ENCODE measurements around the gene PTPRG.

The PTPRG gene

DNA sequence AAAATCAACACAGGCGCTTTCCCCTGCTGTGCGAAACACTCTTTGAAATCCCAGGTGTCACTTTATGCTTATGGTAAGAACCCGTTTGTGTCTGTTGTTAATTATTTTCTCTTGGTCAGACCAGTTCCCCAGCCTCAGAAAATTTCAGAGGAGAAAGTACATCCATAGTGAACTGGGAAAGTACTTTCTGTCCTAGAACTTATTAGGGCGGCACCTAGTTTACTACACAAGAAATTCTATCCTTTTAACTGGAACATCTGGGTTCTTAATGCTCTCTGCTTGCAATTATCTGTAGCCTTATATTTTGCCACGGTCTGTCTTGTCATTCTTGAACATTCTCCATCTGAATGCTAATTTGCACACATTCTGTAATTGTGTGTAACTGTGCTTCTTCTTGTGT lies 215.0 kb downstream of the PTPRG start:
- no peak for DNase-seq

DNA sequence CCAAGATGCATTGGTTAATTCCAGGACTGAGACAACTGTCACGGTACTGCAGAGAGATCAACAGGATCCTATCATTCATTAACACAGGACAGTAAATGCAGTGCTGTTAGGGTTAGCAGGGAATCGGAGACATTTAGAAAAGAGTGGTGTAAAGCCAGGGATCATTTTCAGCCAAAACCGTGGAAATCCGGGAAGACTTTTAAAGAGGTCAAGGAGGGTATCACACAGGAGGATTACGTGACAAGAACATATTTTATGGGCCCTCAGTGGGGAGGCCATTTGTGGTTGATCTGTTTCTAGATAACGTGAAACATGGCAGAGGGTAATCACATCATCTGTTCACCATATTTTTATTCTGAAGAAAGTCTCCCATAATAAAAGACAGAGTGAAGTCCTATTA lies 216.1 kb downstream of the PTPRG start:
- no peak for DNase-seq

DNA sequence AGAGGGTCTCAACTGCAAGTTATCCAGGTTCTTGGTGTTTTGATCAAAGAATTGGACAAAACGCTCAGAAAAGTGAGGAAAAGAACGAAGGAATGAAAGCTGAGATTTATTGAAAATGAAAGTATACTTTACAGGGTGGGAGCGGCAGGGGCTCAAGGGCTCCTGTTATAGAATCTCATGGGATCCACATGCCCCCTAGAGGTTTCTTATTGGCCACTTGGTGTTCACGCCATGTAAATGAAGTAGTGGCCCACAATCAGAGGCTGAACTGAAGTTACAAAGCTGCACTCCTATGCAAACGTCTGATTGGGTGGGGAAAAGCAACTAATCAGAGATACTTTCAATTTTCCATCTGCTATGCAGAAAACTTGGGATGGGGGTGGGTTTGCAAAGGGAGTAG lies 216.7 kb downstream of the PTPRG start:
- no peak for DNase-seq

DNA sequence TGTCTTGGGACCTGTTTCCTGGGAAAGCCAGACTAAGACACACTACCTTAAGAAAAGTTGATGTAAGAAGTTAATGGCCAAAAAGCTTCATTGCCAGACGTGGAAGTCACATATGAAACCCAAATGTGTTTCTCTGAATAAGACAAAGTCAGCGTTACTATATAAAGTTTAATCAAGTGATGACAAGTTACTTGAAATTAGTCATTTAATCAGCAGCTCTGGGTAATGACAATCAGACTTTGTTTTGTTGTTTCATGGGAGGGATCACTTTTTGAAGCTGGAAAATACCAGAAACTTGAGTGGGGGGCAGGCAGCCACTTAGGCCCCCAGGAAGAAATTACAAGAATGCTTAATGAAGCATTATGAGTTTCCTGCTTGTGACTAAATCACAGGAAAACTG lies 218.6 kb downstream of the PTPRG start:
- DNase-seq = no peak

DNA sequence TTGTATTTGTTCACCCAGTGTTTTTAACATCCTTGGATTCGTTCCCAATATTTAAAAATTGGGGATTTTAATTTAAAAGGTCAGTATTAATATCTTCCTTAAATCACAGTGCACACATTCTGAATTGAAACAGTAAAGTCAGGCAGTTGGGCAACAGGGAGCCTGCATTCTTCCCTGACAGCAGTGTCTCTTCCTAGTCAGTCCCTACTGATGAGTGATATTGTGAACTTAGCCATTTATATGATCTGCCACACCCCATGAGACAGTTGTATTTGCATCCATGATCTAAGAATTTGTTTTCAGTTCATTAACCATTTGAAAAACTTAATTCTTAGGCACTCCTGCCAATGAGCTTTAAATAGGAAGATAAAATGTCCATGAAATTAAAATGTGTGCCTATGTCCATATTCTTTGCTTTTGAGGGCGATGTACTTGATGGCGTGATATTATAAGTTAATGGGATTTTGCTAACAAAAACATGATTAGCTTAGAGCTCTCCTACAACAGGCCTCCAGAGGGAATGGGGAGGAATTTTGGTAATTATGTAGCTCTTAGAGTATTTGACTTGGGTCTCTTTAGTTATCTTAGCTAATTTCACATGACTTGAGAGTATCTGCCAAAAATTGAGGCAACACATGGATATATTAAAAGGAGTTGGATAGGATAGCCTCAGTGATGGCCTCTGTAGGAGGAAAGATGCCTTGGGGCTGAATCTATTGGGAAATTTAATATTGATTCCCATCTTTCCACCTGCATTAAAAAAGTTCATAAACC lies 219.3 kb downstream of the PTPRG start:
- no peak for DNase-seq

DNA sequence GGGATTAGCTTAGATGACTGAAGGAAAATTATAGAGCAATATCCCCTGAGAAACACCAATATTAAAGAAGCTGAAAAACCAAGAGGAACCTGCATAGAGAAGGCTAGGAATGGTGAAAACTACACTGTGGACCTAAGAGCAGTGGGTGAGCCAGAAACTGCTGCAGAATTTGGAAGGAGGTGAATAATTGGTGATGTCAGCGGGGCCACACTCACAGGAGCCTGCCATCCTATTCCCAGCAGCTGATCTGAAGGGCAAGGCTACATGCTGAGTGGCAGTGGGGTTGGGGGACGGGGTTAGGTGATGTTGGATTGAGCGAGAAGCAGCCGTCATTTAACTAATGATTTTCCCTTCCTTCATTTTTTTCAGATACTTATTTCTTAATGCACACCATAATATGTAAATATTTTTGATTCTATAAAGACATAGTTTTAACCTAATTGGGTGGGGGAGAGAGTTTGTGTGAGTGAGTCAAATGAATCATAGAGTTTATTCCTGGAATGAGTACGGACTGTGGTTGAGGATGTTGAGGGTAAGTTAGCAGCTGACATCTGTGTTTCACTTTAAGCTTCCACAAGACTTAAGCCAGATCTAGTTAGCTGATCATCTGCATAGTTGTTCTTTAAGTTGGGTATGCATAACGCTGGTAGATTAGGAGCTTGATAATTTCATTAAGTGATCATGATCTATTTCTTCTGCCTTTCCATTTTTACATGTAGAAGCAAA lies 222.8 kb downstream of the PTPRG start:
- DNase-seq = no peak

DNA sequence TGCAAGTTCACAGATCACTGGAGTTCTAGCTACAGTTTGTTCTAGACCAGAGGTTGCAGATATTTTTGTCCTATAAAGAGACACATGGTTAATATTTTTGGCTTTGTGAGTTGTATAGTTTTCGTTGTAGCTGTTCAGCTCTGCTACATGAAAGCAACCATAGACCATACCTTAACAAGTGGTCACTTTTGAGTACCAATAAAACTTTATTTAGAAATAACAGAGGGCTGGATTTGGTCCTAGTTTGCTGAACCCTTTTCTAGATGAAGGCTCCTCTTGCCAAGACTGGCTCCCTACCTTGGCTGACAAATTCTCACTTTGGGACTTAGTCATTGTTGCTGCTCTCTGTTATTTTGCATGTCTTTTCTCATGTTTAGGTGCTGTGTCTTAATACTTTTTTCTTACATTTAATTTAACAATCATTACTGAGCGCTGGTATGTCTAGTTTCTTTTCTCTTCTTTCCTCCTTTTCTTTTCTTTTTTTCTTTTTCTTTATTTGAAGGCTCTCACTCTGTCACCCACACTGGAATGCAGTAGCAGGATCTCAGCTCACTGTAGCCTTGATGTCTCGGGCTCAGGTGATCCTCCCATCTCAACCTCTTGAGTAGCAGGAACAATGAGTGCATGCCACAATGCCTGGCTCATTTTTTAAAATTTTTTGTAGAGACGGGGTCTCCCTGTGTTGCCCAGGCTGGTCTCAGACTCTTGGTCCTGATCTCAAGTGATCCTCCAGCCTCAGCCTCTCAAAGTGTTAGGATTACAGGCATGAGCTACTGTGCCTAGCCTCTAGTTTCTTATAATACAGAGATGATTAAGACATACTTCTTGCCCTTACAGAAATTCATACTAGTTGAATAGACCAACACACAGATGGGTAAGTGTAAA lies 227.5 kb downstream of the PTPRG start:
- no peak for DNase-seq

DNA sequence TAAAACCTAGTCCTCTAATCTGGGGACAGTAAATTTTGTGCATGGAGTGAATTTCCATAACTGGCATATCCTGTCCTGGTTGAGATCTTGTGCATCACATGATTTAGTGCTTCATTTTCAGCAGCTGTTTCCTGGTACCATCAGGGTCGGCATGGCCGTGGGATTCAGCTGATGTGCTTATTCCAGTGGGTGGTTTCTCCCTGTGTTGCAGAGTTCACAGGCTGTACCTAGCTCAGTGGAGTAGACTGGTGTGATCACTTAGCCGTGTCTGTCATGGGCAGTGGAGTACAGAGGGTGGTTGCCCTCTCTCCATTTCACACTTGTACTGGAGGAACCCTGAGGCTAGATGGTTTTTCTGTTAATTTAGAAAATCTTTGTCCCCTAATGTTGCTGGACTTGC lies 228.5 kb downstream of the PTPRG start:
- no peak for DNase-seq

DNA sequence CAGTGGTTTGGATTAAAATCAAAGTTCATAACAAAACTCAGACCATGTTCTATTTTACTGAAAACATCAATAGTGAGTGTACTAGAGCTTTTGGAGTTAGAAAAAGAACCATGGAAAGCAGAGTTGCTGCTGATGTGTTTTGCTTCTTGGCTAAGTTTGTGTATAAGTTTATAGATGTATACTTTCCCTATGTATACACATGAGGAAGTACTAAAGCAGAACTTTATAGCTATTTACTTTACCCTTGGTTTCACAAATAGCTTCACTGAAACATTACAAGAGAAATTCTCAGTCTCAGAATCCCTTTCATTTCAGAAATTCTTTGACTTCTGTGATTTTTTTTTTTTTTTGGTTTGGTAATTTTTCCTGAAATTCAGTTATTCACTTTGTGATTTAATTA lies 229.0 kb downstream of the PTPRG start:
- no peak for DNase-seq

DNA sequence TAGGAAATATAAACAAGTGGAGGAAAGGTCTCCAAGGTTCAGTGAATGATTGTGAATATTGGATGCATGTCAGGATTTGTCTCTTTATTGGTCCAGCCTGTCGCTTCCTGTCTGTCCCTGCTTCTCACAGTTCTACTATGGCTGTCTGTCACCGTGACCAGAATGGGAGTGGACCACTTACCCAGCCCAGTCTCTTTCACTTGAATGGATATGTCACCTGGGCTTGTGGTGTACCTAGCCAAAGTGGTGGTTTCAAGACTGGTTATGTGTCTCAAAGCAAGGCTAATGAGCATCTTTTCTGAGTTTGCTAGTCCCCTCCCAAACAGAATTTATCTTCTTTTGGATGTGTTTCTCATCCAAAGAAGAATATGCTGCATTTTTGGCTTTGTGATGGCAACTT lies 231.7 kb downstream of the PTPRG start:
- no peak for DNase-seq

DNA sequence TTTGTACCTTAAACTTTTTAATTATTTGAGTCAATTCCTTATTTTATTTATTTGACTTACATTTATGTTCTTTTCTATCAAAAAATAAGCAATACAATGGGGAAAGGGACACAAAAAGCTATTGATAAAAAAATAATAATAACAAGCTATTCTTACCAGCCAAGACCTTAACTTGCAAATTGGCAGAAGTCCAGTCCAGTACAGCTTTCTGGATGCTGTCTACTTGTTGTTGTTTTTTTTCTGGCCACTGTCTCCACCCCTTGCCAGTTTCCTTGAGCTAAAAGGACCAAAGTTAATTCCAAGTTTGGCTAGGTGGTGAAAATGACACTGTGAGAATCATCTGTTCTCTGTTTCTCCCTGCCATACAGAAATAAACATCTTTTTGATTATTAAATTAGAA lies 232.2 kb downstream of the PTPRG start:
- DNase-seq = no peak

DNA sequence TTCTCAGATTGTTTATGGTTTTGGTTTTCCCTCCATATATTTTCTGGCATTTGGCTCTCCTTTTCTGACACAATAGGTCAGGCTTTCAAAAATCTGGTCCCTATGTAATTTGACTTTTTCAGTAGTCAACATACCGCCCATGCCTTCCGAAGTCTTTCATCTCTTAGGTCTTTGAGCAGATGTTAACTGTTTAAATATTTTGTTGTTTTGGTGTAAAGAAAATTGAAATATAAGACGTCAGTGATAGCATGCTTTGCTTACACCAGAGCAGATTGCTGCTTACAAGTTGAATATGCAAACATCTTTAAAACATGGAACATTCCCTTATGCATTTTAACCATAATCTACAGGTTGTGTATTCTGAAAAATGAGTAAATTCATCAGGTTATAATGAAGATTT lies 233.0 kb downstream of the PTPRG start:
- no peak for DNase-seq

DNA sequence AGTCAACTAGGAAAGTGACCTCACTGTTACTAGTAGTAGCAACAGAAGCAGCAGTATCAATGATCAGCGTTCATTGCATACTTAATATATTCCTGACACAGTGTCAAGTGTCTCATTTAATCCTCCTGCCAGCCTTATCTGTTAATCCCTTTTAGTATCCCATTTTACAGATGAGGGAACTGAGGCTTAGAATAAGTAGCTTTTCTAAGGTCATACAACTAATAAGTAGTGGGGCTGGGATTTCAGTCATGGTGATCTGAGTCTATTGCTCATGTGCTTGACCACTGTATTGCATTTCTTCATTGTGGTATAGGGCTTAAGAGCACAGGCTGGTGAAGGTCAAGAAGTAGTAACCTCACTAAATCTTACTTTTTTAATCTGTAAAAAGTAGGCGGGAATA lies 233.6 kb downstream of the PTPRG start:
- DNase-seq = no peak

DNA sequence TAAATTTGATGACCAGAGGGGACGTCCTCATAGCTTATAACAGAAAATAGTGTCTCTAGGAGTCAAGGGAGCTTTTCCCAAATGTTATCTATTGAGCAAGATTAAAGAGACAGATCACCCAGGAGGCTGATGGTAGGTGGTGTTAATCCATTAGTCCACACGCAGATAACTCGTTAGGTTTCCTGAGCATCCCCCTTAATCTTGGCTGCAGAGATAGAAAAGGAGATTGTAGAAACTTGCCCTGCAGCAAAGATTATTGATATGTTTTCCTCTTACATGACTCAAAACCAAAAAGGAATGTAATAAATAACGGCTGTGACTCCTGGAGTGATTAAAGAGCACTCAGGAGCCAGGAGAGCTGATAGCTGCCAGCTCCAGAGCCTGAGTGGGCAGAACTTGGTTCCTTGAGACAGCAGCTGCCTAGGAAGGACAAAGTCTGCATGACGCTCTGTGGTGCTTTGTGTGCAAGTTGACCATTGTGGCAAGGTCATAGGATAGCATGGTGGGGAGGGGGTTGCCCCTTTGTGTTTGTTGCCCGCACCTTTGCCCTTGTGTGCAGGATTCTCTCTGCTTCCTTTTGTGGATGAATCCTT lies 234.8 kb downstream of the PTPRG start:
- no peak for DNase-seq

DNA sequence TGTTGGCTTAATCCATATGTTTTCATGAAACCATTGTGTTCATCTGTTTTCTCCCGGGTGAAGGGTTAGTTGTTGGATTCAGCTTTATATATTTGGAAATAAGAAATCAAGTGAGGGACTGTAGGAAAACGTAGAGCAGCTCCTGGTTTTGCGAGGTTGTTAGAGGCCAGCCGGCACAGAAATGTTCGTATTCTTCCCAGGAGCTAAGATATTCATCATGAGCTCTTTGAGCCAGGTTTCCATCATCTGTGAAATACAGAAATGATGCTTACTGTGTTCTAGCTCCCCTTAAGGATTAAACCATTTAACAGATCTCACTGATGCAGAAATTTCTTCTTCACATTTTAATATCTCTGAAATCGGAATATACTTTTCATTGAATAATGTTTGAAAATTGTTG lies 235.5 kb downstream of the PTPRG start:
- DNase-seq = no peak

DNA sequence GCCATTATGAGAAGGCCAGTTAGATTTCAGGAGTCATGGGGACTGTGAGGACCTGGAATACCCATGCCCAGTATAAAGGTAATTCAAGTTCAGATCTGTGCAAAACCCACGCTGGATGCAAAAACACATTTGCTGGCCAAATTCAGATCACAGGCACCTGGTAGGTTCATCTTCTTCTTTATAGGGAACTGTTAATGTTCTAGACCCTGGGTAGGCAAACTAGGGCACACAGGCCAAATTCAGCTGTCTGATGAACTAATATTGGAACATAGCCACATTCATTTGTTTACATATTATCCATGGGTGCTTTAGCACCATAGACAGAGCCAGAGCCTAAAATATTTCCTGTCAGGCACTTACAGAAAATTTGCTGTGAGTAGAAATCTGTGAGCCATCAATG lies 241.4 kb downstream of the PTPRG start:
- no peak for DNase-seq

DNA sequence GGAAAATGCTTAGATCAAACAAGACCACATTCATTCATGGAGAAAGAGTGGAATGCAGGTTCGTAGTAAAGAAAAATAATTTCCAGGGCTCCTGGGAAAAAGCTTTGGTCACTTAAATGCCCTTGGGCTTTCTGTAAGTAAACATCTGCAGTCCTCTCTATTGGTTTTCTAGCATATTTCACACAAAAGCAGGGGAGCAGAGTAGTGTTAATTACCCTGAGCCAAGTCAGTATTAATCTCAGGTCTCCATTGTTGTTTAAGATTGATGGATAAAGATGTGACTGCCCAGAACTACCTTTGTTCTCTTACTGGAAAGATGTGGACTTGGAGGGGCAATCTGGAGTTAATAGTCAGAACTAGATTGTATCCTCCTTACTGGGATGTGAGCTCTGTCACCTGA lies 242.6 kb downstream of the PTPRG start:
- DNase-seq = no peak

DNA sequence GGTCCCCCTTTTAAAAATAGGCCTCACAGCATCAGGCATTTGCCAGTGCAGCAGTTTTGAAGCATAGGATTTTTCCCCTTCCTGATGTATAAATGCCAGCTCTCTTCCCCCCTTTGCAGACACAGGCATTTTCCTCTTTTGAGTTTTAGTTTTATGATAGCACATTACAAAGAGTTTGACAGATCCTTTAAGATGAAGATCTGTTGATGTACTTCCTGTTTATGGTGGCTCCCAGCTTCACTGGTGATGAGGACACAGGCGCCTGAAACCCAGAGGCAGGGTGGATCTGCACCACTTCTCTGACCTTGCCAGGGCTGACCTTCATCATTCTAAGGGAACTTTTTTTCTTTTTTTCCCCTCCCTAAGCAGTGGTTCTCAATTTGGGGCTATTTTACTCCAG lies 243.4 kb downstream of the PTPRG start:
- DNase-seq = no peak

DNA sequence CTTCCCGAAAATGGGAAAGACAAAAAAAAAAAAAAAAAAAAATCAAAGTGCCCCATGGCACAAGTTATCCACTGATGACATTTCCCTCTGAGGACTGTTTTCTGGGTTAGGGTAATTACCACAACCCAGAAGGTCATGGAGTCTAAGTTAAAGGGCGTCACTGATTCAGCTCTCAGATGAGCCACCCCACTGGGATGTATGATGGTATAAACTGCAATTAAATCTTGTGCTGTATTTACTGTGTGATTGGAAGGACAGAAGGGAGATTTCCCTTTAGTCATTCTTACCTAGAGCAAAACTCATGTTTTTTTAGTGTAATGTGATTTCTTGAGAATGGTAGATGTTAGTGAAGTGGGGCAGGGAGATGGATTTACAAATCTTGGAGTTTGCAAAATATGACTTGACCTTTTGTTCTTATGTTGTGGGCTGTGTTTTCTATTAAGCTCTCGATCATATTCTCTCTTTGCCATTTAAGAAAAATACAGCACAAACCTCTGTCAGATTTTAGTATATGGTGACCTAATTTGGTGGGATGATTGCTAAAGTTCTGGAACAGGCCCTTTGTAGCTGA lies 244.2 kb downstream of the PTPRG start:
- DNase-seq = no peak

DNA sequence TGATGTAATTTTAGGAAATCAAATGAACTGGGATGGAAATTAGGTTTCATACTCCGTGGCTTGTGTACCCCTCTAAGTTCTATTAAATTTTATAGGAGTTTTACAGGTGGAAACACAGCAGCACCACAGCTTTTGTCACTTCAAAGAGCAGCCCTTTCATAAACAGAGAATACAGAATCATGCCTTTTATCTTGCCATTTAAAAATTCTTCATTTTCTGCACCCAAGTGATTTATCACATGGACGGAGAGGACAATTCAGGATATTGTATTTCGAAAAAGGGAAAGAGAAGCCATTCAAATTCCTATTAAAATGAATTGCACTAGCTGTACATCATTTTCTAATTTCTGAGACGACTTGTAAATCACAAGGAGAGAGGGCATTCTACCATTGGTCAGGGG lies 245.4 kb downstream of the PTPRG start:
- no peak for DNase-seq

DNA sequence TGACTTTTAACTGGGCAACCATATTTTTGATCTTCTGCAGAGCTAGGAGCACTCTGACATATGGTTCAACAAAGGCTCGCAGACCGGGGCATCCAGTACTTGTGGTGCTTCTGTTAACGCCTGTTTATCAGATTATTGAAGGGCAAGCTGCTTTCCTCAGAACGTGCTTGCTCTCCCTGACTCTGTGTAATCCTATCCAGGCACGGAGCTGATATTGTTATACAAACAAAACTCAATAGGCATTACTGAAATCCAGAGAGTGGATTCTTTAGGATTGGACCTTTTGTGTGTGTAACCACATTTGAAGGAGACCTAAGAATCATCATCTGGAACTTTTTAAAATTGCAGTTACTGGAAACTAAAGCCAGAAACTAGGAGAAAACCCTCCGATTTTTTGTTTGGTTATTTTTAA lies 246.5 kb downstream of the PTPRG start:
- no peak for DNase-seq

DNA sequence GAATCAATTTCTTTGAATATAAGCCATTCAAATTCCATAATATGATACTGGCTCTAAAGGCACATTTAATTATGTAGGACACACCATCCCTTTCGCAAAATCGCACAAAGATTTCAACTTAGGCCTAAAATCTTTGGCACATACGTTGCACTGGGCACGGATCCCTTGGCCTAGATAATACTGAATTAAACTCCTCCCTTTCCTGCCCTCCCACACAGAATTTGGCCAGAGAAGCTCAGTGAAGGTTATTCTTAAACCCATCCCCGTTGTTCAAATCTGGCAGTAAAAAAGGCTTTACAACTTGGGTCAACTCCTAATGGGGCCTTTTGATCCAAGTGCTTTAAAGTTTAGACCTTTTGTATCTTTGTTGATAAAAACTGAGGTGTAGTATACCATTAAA lies 247.2 kb downstream of the PTPRG start:
- no peak for DNase-seq

DNA sequence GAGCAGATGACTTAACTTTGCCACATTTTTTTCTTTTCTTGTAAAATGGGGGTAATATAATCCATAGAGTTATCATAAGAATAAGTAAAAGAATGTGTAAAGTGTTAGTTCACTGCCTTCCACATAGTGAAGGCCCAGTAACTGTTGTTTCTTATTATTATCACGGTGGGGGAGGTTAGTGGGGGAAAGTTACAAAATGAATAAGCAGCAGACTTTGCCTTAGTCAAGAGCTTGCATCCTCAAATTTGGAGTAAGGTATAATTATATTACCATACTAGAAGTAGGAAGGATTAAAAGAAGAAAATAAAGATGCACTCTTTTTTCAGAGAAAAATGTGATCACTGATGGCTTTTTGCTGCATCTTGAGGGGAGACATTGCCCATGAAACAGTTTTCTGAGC lies 247.6 kb downstream of the PTPRG start:
- no peak for DNase-seq
